ENCODE data around the gene SH3PXD2A.

- TF ChIP-seq GATA3 (IDR thresholded peaks at IDR 0.05; ENCODE audit: low read depth, low read length), result no peak
- TF ChIP-seq GATA2 (IDR thresholded peaks at IDR 0.05; ENCODE audit: low read depth, low read length), result no peak
Measured at GRCh38 chr10:103899312-103899711, 43.9 kb upstream of the SH3PXD2A start.

All from SH-SY5Y (cell line).